ENCODE data around the gene UBE2D4.
"Not testable (repeated sequence)": the region's sequence is repeated elsewhere in the genome, so short reads cannot be mapped to it uniquely, and the experiment has no call there.

Gene UBE2D4

GRCh38 chr7:43966392-43966791, 40.2 kb downstream of the UBE2D4 start:
- DNase-seq (ENCODE audit: low read depth in 2 of 2): not testable (repeated sequence)

- not testable (repeated sequence) for DNase-seq (ENCODE audit: low read depth in 2 of 2)
These were observed 42.2 kb downstream of the UBE2D4 start for GRCh38 chr7:43968172-43969040.

- DNase-seq (ENCODE audit: low read depth in 2 of 2): not testable (repeated sequence)
These were observed 43.4 kb downstream of the UBE2D4 start for GRCh38 chr7:43969586-43969985.

- not testable (repeated sequence) for DNase-seq (ENCODE audit: low read depth in 2 of 2)
These were observed 44.5 kb downstream of the UBE2D4 start for GRCh38 chr7:43970698-43971097.

- DNase-seq (ENCODE audit: low read depth in 2 of 2): not testable (repeated sequence)
These were observed 47.9 kb downstream of the UBE2D4 start for GRCh38 chr7:43974033-43974573.

GRCh38 chr7:43974725-43975482, 48.7 kb downstream of the UBE2D4 start:
- not testable (repeated sequence) for DNase-seq (ENCODE audit: low read depth in 2 of 2)

- no peak for DNase-seq (ENCODE audit: low read depth in 2 of 2)
These were observed 51.3 kb downstream of the UBE2D4 start for GRCh38 chr7:43977525-43977924.

- not testable (repeated sequence) for DNase-seq (ENCODE audit: low read depth in 2 of 2)
These were observed 51.9 kb downstream of the UBE2D4 start for GRCh38 chr7:43978102-43978501.

- not testable (repeated sequence) for DNase-seq (ENCODE audit: low read depth in 2 of 2)
These were observed 56.6 kb downstream of the UBE2D4 start for GRCh38 chr7:43982848-43983247.

GRCh38 chr7:43983736-43984135, 57.5 kb downstream of the UBE2D4 start:
- DNase-seq (ENCODE audit: low read depth in 2 of 2): not testable (repeated sequence)

- DNase-seq (ENCODE audit: low read depth in 2 of 2): peak; percentile 83 to 85
These were observed 59.9 kb downstream of the UBE2D4 start for GRCh38 chr7:43985904-43986864.

GRCh38 chr7:43987476-43987875, 61.2 kb downstream of the UBE2D4 start:
- DNase-seq (ENCODE audit: low read depth in 2 of 2): not testable (repeated sequence)

- not testable (repeated sequence) for DNase-seq (ENCODE audit: low read depth in 2 of 2)
These were observed 63.9 kb downstream of the UBE2D4 start for GRCh38 chr7:43990011-43990585.

- DNase-seq (ENCODE audit: low read depth in 2 of 2): not testable (repeated sequence)
These were observed 64.6 kb downstream of the UBE2D4 start for GRCh38 chr7:43990829-43991228.

GRCh38 chr7:43992896-43993295, 66.7 kb downstream of the UBE2D4 start:
- not testable (repeated sequence) for DNase-seq (ENCODE audit: low read depth in 2 of 2)

GRCh38 chr7:43994681-43995080, 68.4 kb downstream of the UBE2D4 start:
- DNase-seq (ENCODE audit: low read depth in 2 of 2): not testable (repeated sequence)

- not testable (repeated sequence) for DNase-seq (ENCODE audit: low read depth in 2 of 2)
These were observed 71.3 kb downstream of the UBE2D4 start, which contains the start of gene SPDYE1 for GRCh38 chr7:43997532-43997931. SPDYE1 (plus strand) TSS chr7:43997897; CDS start chr7:43999950, 2,053 bp downstream.

Data from activated CD4-positive, alpha-beta T cell treated with anti-CD3 and anti-CD28 coated beads for 24 hours (primary cell).